ENCODE data around the gene CALHM6. TPM values are rescaled to one million over a fixed set of nuclear protein-coding genes. Genes with fewer than 3 reads are reported as not detected.

The CALHM6 gene
- total and polyA plus RNA-seq, 2 of the 8 experiments (the other 6 are each of a cell fraction or from before 2014, with no cell fraction given) = 0.93 to 1.8 TPM

DNA sequence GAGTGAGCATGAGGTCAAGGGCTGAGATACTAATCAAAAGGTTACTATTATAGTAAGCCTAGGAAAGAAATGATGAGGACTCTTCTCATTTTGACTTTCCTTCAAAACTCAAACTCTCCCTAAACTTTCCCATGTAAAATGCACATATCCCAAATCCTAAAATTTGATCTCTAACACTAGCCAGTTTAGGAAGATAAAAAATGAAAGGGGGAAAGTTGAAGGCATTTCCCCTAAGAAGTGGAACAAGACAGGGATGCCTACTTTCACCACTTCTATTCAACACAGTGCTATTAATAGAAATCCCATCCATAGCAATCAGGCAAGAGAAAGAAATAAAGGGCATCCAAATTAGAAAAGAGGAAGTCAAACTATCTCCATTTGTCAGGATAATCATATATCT is 47.4 kb downstream of the CALHM6 start (continued):
- TF ChIP-seq CHD7 (IDR thresholded peaks at IDR 0.05; ENCODE audit: insufficient replicate concordance, low read length) (no peak), TBP (IDR thresholded peaks at IDR 0.05; ENCODE audit: low read depth, low read length) (no peak), RFX5 (IDR thresholded peaks at IDR 0.05; ENCODE audit: borderline replicate concordance, low read depth, low read length) (no peak)

All from H1 (cell line).